GM21619 (cell line): Measurements from ENCODE around the gene USP34.

Experiments used
- ATAC-seq: cut with Tn5 transposase; IDR thresholded peaks from one replicate; pipeline ENCODE4 v1.9.1; 2021; ENCODE audit not compliant: unreplicated experiment

The USP34 gene

DNA sequence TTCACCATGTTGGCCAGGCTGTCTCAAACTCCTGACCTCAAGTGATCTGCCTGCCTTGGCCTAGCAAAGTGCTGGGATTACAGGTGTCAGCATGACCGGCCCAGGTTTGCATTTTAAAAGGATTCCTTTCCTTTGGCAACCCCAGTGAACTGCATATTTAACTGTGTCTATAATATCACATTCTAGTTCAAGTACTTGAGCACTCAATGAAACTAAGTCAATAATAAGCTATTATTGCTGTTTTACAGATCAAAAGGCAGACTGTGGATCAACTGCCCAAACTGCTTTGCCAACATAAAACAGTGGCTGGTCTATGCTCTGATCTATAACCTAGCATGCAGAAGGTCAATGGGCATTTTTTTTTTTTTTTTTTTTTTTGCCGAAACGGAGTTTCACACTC, 144.5 kb downstream of the USP34 start:
- ATAC-seq = no peak

DNA sequence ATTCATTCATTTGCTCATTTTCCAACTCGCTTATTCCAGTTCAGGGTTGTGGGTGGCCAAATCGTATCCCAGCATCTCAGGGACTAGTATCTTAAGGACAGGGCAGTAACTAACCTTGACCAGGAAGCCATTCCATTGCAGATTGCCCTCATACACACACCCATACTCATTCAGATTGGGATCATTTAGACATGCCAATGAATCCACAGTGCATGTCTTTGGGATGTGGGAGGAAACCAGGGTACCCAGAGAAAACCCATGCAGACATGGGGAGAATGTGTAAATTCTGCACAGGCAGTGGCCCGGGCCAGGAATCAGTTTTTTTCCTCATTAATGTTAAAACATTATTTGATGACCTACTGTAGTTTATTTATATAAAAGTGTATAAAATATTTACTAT, 150.7 kb downstream of the USP34 start:
- no peak for ATAC-seq

DNA sequence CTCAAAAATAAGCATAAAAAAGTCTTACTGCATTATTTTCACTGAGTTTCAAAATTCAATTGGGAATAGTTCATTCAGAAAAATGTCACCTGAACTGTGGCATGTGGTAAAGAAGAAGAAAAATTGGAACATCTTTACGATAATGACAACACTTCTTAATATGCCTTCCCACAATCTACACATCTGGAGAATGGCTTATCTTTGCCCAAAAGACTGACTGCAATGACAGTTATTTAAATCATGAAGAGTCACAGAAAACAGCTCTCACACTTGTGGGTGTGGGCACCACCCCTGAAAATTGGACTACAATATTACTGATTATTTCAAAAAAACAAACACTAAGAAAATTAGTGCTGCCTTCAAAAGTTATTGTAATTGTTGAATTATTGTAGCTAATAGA, 152.3 kb downstream of the USP34 start:
- no peak for ATAC-seq

DNA sequence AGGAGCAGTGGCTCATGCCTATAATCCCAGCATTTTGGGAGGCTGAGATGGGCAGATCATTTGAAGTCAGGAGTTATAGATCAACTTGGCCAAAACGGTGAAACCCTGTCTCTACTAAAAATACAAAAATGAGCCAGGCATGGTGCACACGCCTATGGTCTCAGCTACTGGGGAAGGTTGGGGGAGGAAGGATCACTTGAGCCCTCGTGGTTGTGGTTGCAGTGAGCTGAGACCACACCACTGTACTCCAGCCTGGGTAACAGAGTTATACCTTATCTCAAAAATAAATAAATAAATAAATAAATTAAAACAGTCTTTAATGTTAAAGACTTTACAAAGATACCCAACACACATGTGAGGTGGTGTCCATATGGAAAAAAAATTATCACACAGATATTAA, 174.9 kb downstream of the USP34 start:
- no peak for ATAC-seq

DNA sequence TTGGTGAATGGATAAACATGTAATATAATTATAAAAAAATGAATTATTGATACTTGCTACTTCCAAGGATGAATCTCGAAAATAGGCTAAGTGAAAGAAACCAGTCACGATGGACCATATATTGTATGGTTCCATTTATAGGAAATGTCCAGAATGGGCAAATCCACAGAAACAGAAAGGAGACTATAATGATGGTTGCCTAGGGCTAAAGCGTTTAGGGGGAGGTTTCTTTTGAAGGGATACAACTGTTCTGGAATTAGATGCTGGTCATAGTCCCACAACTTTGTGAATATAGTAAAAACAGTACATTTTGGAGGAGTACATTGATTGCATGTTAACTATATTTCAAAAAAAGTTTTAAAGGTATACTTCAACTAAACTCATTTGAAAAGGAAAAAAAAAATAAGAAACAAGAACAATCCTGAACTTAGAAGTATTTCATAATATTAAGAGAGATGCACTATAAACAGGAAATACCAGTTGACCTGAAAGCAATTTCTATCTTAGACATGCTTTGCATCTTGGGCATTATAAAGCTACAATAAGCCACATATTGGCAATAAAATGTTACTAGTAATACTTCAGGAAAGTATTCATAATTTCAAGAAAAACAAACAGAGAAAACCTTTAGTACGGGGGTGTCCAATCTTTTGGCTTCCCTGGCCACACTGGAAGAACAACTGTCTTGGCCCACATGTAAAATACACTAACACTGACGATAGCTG, 178.9 kb downstream of the USP34 start:
- no peak for ATAC-seq

DNA sequence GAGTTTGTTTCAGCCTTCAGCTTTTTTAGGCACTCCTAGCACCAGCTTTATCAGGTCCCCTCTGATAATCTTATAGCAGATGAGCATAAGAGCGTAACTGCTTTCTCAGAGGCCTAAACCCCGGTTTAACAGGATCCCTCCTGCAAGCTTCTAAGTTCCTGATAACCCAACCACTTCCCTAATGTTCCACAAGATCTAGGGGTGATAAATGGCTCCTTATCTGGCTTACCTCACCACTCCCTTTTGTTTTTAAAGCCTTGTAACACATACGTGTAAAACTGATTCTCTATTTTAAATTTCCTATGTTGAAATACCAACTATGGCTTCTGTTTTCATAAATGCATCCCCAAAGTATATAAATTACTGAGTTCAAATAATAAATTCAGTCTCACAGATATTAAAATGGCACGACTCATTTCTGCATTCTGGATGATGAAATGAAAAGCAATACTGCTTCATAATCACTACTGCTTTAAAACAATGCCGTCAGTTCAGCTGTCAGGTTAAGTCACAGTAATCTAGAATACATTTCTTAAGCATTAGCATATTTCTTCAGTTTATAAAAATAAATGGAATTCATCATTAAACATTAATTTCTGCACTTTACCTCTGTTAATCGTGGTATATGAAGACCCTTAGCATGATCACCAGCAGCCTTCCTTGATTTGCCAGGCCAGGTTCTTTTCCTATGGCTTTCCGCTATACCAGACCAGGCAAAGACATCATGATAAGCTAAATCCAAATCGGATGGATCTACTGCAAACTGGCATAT, 182.6 kb downstream of the USP34 start:
- ATAC-seq = no peak

DNA sequence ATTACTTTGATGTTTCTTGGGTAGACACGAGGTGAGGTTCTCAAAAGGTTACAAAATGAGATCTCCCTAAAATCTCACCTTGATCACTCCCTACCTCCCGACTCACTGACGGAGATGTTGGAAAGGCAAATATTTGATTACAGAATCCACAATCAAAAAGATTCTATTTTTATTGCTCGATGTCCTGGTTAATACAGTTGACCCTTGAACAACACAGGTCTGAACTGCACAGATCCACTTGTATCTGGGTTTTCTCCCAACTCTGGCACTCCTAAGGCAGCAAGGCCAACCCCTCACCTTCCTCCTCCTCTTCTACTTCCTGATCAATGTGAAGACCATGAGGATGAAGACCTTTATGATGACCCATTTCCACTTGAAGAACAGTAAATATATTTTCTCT, 183.6 kb downstream of the USP34 start:
- ATAC-seq = no peak

DNA sequence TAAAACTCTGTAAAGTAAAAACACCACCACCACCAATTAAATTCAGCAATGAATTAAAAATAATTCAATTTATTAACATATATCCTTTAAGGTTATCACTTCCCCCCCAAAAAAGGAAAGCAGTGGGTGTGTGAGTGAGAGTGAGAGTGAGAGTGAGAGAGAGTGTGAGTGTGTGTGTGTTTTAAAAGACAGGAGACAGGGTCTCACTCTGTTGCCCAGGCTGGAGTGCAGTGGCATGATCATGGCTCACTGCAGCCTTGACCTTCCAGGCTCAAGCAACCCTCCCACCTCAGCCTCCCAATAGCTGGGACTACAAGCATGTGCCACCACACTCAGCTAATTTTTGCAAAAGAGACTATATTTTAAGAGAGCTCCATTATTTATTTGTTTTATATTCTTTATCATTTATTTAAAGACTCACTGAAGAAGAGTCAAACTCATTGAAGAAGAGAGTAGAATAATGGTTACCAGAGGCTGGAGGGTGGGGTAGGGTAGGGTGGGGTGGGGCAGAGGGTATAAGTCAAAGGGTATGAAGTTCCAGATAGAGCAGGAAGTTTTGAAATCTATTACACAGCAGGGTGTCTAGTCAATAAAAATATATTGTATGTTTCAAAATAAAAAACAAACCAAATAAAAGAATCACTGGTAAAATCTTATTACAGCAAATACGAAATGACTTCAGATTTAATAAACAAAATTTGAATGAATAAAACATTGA, 187.3 kb downstream of the USP34 start:
- no peak for ATAC-seq

DNA sequence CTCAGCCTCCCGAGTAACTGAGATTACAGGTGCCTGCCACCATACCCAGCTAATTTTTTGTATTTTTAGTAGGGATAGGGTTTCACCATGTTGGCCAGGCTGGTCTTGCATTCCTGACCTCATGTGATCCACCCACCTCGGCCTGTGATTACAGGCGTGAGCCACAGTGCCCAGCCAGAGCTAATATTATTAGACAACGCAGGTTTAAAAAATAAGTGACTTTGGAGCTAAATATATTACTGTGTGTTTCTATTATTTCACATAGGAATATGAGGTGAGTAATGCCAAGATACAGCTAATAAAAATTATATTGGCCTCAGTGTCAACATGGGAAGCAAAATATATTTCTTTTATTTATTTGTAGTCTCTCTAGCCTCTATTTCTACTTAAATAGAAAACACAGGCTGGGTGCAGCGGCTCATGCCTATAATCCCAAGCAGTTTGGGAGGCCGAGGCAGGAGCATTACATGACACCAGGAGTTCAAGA, 188.7 kb downstream of the USP34 start:
- ATAC-seq = no peak

DNA sequence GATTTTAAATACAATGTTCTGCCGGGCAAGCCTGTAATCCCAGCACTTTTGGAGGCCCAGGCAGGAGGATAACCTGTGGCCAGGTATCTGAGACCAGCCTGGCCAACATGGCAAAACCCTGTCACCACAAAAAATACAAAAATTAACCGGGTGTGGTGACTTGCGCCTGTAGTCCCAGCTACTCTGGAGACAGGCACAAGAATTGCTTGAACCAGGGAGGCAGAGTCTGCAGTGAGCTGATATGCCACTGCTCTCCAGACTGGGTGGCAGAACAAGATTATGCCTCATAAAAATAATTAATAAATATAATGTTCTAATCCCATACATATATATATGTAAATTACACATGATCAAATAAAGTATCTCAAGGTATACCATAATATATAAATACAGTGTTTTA, 189.6 kb downstream of the USP34 start:
- no peak for ATAC-seq

DNA sequence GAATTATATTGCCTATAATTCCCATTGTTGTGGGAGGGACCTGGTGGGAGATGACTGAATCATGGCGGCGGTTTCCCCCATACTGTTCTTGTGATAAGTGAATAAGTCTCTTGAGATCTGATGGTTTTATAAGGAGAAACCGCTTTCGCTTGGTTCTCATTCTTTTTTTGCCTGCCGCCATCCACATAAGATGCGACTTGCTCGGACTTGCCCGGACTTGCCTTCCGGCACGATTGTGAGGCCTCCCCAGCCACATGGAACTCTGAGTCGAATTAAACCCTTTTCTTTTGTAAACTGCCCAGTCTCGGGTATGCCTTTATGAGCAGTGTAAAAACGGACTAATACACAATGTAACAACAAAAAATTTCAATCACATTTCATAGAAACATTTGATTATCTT, 193.1 kb downstream of the USP34 start:
- no peak for ATAC-seq

DNA sequence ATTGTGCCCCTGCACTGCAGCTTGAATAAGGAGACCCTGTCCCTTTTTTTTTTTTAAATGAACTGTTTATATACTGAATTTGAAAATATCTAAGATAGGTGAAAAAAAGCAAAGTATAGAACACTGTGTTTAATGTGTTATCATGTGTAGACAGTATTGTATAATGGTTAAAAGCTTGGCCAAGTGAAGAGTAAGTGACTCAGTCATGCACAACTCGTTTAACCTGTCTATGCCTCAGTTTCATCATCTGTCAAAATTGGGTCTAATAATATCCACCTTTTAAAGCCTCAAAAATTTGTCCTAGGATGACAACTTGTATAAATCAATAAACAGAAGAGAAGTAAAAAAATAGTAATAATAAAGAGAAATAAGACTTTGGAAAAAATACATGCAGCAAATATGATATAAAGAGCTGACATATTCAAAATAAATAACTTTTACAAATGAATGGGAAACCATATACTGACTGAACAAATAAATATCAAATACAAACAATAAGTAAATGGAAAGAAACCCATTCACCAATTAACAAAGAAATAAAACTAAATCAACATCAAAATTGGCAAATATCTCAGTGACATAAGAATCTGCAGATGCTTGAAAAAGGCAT, 195.2 kb downstream of the USP34 start:
- ATAC-seq = no peak

DNA sequence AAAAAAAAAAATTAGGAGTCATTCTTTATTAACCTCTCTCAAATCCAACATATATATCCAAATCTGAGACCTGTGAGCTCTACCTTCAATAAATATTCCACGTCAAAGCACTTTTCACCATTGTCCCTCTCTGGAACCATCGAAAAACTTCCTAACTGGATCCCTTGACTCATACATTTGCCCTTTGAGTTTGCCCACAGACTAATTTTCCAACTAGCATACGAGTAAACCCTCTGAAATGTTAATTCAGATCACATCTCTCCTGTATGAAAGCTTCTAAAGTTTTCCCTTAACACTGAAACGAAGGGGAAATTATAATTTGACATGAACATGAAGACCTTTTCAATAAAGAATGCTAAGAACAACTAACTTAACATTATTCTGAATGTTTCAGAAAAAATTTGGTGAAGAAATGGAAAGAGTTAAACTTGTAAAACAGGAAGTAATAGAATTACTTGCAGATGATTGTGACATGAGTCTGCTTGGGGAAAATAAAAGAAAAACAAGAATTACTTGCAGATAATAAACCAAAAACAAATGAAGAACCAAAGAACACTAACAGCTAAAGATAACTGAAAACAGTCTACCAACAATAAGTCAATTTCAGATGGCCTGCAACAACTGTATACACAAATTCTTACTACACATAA, 198.3 kb downstream of the USP34 start:
- ATAC-seq = no peak

DNA sequence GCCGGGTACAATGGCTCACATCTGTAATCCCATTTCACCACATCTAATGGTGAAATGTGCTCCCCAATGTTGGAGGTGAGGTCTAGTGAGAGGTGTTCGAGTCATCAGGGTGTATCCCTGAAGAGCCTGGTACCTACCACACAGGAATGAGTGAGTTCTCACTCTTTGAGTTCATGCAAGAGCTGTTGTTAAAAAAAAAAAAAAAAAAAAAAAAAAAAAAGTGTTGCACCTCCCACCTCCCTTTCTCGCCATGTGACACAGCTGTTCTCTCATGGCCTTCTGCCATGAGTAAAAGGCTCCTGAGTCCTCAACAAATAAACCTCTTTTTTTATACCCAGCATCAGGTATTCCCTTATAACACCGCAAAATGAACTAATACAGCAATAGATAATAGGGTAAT, 202.6 kb downstream of the USP34 start:
- ATAC-seq = no peak

DNA sequence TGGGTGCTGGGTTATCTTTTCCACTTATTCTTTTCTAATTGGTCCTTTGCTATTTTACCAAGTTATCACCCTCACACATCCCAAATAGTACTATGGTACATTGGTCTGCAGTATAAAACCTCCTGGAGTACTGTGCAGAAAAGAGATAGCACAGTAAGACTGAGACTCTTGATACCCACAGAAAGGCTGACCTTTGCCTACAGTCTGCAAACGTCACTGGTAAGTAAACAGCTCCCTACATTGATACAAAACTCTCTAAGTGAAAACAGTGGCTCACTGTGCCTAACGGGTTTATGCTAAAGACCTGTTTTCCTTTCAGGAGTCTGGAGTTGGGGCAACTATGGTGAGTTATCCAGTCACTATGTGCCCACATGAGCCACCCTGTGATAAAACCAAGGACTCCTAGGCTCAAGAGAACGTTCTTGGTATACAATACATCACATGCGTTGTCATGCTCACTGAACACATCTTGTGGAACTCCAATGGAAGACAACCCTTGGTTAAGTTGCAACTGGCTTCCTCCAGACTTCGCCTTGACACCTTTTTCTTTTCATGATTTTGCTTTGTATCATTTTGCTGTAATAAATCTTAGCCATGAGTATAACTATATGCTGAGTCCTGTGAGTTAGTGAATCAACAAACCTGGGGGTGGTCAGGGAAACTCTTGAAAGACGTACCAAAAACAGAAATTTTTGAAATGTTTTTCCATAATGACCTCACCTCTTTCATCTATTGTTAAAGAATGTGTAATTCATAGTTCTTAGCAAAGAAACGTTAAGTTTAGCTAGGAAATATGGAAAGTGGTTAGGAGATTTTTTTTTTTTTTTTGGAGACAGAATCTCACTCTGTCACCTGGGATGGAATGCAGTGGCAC, 204.0 kb downstream of the USP34 start:
- no peak for ATAC-seq

DNA sequence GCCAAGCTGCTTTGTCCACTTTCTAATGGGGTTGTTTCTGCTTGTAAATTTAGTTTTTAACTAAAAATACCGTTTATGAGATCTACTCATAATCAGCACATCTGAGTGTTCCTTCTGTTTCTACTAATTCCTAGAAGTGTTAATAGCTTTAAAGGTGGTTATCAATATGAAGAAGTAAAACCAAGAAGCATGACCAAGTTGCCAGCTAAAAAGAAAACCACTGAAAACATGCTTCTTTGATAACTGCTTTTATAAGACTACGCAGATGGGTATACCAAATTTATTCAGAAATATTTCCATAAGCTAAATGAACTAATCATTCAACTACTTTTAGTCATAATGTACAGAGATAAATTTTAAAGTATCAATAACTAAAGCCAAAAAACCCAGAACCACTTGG, 207.1 kb downstream of the USP34 start:
- ATAC-seq = no peak

DNA sequence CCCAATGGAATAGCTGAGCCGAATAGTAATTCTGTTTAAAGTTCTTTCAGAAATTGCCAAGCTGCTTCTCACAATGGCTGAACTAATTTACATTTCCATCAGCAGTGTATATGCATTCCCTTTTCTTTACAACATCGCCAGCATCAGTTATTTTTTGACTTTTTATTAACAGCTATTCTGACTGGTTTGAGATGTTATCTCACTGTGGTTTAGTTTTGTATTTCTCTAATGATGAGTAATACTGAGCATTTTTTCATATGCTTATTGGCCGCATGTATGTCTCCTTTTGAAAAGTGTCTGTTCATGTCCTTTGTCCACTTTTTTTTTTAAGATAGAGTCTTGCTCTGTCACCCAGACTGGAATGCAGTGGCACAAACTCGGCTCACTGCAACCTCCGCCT, 208.2 kb downstream of the USP34 start:
- ATAC-seq = no peak

DNA sequence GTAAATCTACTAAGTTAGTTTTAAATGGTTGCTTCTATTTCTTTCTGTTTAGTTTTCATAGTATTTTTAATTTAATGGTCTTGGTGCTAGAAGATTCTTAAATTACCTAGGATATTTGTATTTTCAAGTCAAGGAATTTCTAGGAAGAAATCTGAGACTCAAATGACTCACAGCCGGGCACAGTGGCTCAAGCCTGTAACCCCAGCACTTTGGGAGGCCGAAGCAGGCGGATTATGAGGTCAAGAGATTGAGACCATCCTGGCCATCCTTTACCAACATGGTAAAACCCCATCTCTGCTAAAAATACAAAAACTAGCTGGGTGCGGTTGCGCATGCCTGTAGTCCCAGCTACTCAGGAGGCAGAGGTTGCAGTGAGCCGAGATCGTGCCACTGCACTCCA, 213.4 kb downstream of the USP34 start:
- ATAC-seq = no peak

DNA sequence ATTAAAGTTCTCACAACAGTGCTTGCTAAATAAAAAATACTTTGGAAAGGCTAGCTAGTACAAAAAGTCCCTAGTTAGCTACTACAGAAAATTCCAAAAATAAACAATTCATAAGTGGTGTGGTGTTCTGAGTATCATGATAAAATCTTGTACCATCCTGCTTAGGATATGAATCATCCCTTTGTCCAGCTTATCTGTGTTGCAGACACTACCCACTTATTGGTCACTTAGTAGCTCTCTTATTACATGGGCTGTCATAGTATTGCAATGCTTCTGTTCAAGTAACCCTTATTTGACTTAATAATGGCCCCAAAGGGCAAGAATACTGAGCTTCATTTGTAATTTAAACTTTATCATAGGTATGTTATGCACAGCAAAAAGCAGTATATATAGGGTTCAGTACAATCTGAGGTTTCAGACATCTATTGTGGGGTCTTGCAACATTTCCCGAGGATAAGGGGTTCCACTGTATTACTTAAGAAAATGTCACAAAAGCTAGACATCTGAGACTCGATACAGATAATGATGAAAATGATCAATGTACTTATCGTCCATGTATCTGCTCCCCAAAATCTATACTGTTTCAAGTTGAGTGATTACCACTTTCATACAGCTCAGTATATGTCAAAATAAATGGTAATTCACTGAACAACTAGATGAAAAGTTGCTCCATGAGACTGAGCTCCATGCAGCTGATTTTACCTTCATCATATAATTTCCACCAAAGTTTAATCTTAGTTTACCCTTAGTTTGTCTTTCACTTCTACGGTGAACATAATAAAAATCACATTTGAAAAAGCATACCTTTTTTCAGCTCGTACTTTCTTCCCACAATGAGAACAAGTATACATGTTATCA, 215.1 kb downstream of the USP34 start:
- no peak for ATAC-seq
